Transverse colon (tissue), 4 donors: Measurements from ENCODE around the gene MYH11. TPM values are rescaled to one million over a fixed set of nuclear protein-coding genes. Genes with fewer than 3 reads are reported as not detected.

ENCODE experiments used
- DNase-seq: peaks from one replicate; pipeline ENCODE4 v3.0.0-alpha.2; 2019
- H3K27ac ChIP-seq, 4 donors: fragments of 200-600 bp; sonication (generic); 2 replicates each; pipeline ENCODE4 v1.5.1; 2016 to 2018; ENCODE audit warnings: inconsistent platforms in 4 of 4
- H3K27me3 ChIP-seq: fragments of 200-600 bp; sonication (generic); 2 replicates; pipeline ENCODE4 v1.5.1; 2017; ENCODE audit warnings: inconsistent platforms
- H3K36me3 ChIP-seq, 4 donors: fragments of 200-600 bp; sonication (generic); 2 replicates each; pipeline ENCODE4 v1.5.1; 2017 to 2019; ENCODE audit warnings: inconsistent platforms in 4 of 4
- H3K4me1 ChIP-seq, 4 donors: fragments of 200-600 bp; sonication (generic); 2 replicates each; pipeline ENCODE4 v1.5.1; 2017 to 2020; ENCODE audit warnings: inconsistent platforms in 4 of 4
- H3K4me3 ChIP-seq, 4 donors: fragments of 200-600 bp; sonication (generic); 1 replicate in 1 of 4; 2 replicates in 3 of 4; pipeline versions ENCODE4 v1.5.1 to v1.6.1; 2017 to 2019; ENCODE audit warnings: inconsistent platforms in 4 of 4
- H3K9me3 ChIP-seq, 2 donors: fragments of 200-600 bp; sonication (generic); 2 replicates each; pipeline ENCODE4 v1.5.1; 2017 to 2019; ENCODE audit warnings: inconsistent platforms in 2 of 2
- EP300 ChIP-seq: sonication (generic); formaldehyde crosslinking; IDR thresholded peaks from one replicate; pipeline ENCODE4 v1.6.1; 2017; ENCODE audit warnings: antibody characterized with exemption, low read depth
- POLR2A ChIP-seq: fragments of 450-650 bp; IDR thresholded peaks from one replicate; pipeline ENCODE4 v1.6.1; 2016; ENCODE audit warnings: antibody characterized with exemption, mild to moderate bottlenecking, moderate library complexity
- POLR2AphosphoS5 ChIP-seq, 3 donors: sonication (generic); formaldehyde crosslinking; IDR thresholded peaks; one replicate each; pipeline ENCODE4 v1.6.1; 2016; ENCODE audit warnings: antibody characterized with exemption in 3 of 3
- WGBS, 2 donors: methylation state at CpG; one replicate each; pipeline ENCODE4 v1.1.5; 2018; ENCODE audit warnings: low coverage in 1 of 2; 5-methylcytosine and 5-hydroxymethylcytosine counted together
- in situ Hi-C, 4 donors: fragments of 200-750 bp; cut with MboI; loops; one replicate each; pipeline versions ENCODE4 v1.15.0 to v1.15.1; 2017; ENCODE audit warnings: low sequenced_read_pairs in 3 of 4, low pct_ligation_motif_present in 1 of 4, low pct_unique_long_range_greater_than_20kb in 1 of 4
- intact Hi-C: fragments of 100-400 bp; cut with DNase I; formaldehyde crosslinking; loops from one replicate; pipeline ENCODE4 v1.15.1; 2023; ENCODE audit warnings: low total_unique reads
- total RNA-seq, 4 donors: library from RNA; depleted of rRNA; stranded (reverse); fragments of >200 nt; gene quantifications; one replicate each; pipeline ENCODE4 v1.1.0, GENCODE V29; 2016
- TF ChIP-seq, protein P1 (sequence below), 5 experiments: fragments of 200-600 bp in 3 of 5; fragments of 450-650 bp in 2 of 5; sonication (generic) in 3 of 5; IDR thresholded peaks; 1 replicate in 2 of 5; 2 replicates in 3 of 5; pipeline ENCODE4 v1.5.1; 2016 to 2017; ENCODE audit warnings: antibody characterized with exemption in 5 of 5, inconsistent platforms in 3 of 5, mild to moderate bottlenecking in 2 of 5, moderate library complexity in 1 of 5

The MYH11 gene
- total RNA-seq, 4 donors from 2014 or later, result 619 to 1,914 (median 1,058) TPM

DNA sequence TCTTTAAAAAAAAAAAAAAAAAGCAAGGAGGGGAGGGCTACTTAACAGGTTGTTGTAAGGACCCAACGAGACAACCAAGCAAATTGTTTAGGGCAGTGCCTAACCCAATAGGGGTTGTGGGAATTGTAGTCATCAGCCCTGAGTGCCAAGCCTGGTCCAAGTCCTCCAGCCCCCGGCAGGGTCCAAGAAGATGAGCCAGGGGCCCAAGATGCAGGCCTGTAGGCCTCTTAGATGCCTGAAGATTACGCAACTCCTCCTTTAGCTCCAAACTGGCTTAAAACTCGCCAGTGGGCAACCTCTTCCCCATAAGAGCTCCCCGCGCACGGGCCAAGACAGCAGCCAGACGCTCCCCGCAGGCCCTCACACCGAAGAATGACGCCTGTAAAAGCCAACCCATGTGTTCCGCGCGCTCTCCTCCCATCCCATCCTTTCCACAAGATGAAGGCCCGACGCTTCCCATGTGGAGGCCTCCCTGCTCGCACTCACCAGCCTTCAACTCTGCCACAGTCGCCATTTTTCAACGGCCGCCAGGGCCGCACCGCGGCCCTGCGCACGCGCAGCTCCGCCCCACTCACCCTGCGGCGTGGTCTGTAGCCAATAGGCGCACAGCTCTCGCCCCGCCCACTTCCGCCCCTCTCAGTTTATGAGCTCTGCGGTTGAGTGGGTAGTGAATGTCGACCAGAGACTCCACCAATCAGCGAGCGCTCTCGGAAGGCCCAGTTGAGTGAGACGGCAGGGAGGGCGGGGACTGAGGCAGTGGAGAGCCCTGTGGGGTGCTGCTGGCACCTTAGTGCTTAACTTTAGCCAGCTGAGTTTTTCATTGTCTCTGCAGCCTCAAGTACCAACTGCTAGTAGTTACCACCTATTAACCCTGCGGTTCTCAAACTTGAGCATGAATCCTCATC is 31.5 kb upstream of the MYH11 start, which contains the start of gene CEP20:
Gene CEP20 (minus strand): TSS at position 532 of the 905 bp plus-strand sequence. CDS start 18 bp downstream, at position 514.
- DNase-seq, result peak; percentile 100
- Histone ChIP-seq H3K4me1 (peaks cover 12 to 29% (median 18%) of the 10 kb centered on the region in 4 donors), H3K27me3 (no peaks in the 10 kb centered on the region), H3K9me3 (no peaks in the 10 kb centered on the region), H3K36me3 (peaks cover 0 to 5% (median 0%) of the 10 kb centered on the region in 4 donors), H3K27ac (peak within 1 kb of the TSS; percentile 85 to 94 (median 90)), H3K4me3 (peak within 1 kb of the TSS; percentile 72 to 98 (median 84))
- peak; percentile 82 for TF ChIP-seq POLR2A
- TF ChIP-seq, protein P1, sequence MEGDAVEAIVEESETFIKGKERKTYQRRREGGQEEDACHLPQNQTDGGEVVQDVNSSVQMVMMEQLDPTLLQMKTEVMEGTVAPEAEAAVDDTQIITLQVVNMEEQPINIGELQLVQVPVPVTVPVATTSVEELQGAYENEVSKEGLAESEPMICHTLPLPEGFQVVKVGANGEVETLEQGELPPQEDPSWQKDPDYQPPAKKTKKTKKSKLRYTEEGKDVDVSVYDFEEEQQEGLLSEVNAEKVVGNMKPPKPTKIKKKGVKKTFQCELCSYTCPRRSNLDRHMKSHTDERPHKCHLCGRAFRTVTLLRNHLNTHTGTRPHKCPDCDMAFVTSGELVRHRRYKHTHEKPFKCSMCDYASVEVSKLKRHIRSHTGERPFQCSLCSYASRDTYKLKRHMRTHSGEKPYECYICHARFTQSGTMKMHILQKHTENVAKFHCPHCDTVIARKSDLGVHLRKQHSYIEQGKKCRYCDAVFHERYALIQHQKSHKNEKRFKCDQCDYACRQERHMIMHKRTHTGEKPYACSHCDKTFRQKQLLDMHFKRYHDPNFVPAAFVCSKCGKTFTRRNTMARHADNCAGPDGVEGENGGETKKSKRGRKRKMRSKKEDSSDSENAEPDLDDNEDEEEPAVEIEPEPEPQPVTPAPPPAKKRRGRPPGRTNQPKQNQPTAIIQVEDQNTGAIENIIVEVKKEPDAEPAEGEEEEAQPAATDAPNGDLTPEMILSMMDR (IDR thresholded peaks at IDR 0.05), result peak in 4 of 5 experiments; percentile 23 to 76 (median 50)
- TF ChIP-seq EP300, result no peak
- TF ChIP-seq POLR2AphosphoS5 (IDR thresholded peaks at IDR 0.05), result peak; percentile 48 to 70 (median 65)
- WGBS, 2 donors, result 0% methylated on average over 40 of the region's 41 CpGs; no CpG with 5 or more reads in 1 of the 2 donors
- in situ Hi-C loops, result loop anchor here in 1 of 4 donors (10.0 kb wide), 1 partner anchor 136 kb away; no protein-coding TSS in a partner anchor
- intact Hi-C loops, result no loop called here

DNA sequence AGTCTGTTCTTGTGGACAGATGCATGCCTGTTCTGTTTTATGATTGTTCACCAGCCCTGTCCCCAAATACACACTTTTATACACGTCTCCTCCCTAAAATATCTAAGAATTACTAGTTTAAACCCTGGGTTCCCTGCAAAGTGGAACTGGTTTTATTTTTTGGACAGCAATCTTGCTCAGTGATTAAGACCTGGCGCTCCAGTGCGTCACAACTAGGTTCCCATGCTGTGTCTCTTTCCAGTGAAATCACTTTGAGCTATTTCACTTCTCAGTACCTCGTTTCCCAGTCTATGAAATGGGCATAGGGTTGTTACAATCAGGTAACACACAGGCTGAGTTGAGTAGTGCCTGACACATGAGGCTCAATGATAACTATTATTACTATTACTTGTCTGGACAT is 30.5 kb upstream of the MYH11 start:
- intact Hi-C loops, result no loop called here

DNA sequence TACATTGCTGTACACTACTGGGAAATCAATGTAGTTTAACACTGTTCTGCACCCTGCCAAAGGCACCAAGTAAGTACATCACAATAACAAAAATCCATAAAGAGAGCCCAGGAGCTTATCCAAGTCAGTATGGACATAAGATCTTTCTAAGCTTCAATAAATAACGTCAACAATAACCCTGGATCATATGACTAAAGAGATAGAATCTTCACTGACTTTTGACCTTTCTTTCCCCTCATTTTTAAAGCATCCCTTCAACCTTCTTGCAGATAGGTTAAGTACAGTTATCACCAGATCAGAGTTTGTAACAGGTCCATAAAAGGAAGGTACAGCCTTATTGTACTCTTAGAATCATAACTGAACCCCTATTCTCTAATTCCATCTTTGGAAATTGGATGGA is 29.2 kb upstream of the MYH11 start:
- no peak for DNase-seq
- Histone ChIP-seq H3K27me3 (no peaks in the 10 kb centered on the region), H3K9me3 (no peaks in the 10 kb centered on the region), H3K36me3 (peaks cover 0 to 16% (median 2%) of the 10 kb centered on the region in 4 donors), H3K4me1 (peaks cover 12 to 29% (median 18%) of the 10 kb centered on the region in 4 donors), H3K4me3 (no peak overlapping the region), H3K27ac (no peak overlapping the region)
- in situ Hi-C loops, result loop anchor here in 1 of 4 donors (10.0 kb wide), 1 partner anchor 139 kb away; no protein-coding TSS in a partner anchor
- intact Hi-C loops, result no loop called here
- WGBS, 2 donors, result 60 to 61% methylated on average over 1 of the region's 1 CpG
- TF ChIP-seq EP300, result no peak

More for the DNA sequence above, 30.5 kb upstream of the MYH11 start:
- in situ Hi-C loops, result loop anchor here in 1 of 4 donors (10.0 kb wide), 1 partner anchor 138 kb away; no protein-coding TSS in a partner anchor
- 84 to 86% methylated on average over 3 to 4 of the region's 4 CpGs for WGBS, 2 donors
- peaks cover 12 to 29% (median 18%) of the 10 kb centered on the region in 4 donors for H3K4me1 ChIP-seq
- H3K27me3 ChIP-seq, result no peaks in the 10 kb centered on the region
- no peaks in the 10 kb centered on the region for H3K9me3 ChIP-seq
- H3K27ac ChIP-seq, result peak overlapping the region in 1 of 4 donors; percentile 94
- H3K4me3 ChIP-seq, result peak overlapping the region in 2 of 4 donors; percentile 72 to 75
- H3K36me3 ChIP-seq, result peaks cover 0 to 11% (median 2%) of the 10 kb centered on the region in 4 donors
- no peak for DNase-seq
- TF ChIP-seq, protein P1 (IDR thresholded peaks at IDR 0.05), result no peak
- TF ChIP-seq POLR2AphosphoS5 (IDR thresholded peaks at IDR 0.05) (no peak), POLR2A (no peak), EP300 (no peak)

DNA sequence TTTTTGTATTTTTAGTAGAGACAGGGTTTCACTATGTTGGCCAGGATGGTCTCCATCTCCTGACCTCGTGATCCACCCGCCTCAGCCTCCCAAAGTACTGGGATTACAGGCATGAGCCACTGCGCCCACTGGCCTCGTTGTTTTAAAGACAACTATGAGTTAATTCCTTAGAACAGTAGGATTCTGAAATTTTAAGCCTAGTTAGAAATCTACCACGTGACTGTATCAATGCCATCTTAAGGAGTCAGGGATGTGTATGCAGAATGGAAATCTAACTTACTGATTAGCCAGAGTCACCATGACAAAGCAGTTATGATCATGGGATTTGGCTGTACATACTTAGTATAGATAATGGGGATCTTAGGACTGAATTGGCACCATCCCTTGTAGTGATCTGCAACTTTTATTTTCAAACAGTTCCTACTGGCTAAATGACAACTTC is 28.8 kb upstream of the MYH11 start:
- peaks cover 0 to 16% (median 2%) of the 10 kb centered on the region in 4 donors for H3K36me3 ChIP-seq
- whole genome bisulfite sequencing, 2 donors, result 86 to 93% methylated on average over 1 to 5 of the region's 5 CpGs
- H3K4me1 ChIP-seq, result peaks cover 12 to 29% (median 18%) of the 10 kb centered on the region in 4 donors
- H3K27ac ChIP-seq, result no peak overlapping the region
- DNase-seq, result no peak
- H3K27me3 ChIP-seq, result no peaks in the 10 kb centered on the region
- H3K9me3 ChIP-seq, result no peaks in the 10 kb centered on the region
- in situ Hi-C loops, result loop anchor here in 1 of 4 donors (10.0 kb wide), 1 partner anchor 139 kb away; no protein-coding TSS in a partner anchor
- intact Hi-C loops, result no loop called here
- no peak overlapping the region for H3K4me3 ChIP-seq
- TF ChIP-seq POLR2A (no peak), POLR2AphosphoS5 (IDR thresholded peaks at IDR 0.05) (no peak), EP300 (no peak)
- TF ChIP-seq, protein P1 (IDR thresholded peaks at IDR 0.05), result no peak
